Naive thymus-derived CD8-positive, alpha-beta T cell (primary cell): Measurements from ENCODE around the gene DNAAF5. TPM values are rescaled to one million over a fixed set of nuclear protein-coding genes. Genes with fewer than 3 reads are reported as not detected.
"Not testable (repeated sequence)": the region's sequence is repeated elsewhere in the genome, so short reads cannot be mapped to it uniquely, and the experiment has no call there.

Experiments used
- ATAC-seq, 2 donors: fragments of 150-1000 bp; cut with Tn5 transposase in 1 of 2; sonication (Bioruptor Pico), chemical (Tn5 transposase) in 1 of 2; 1 replicate in 1 of 2; 2 replicates in 1 of 2; pipeline ENCODE4 v1.10.0; 2021; ENCODE audit warnings: mild to moderate bottlenecking in 2 of 2, moderate library complexity in 2 of 2
- POLR2A ChIA-PET: fragments of 350-600 bp; sonication (Branson Sonifier 250); formaldehyde crosslinking; loops from one replicate; lab custom pipeline; 2021; ENCODE audit warnings: antibody characterized with exemption; lab: Charles Lee
- DNase-seq, 10 donors: peaks; one replicate each; pipeline versions ENCODE4 v3.0.0 to v3.0.0-alpha.2; 2020 to 2022
- H3K27ac Mint-ChIP-seq, 10 donors: one replicate each; pipeline ENCODE4 v1.8.0; 2020 to 2022; ENCODE audit warnings: mild to moderate bottlenecking in 10 of 10, mixed read lengths in 10 of 10, moderate library complexity in 4 of 10, inconsistent platforms in 1 of 10
- H3K27me3 Mint-ChIP-seq, 5 donors: one replicate each; pipeline ENCODE4 v1.8.0; 2021 to 2022; ENCODE audit warnings: mixed read lengths in 5 of 5
- H3K36me3 Mint-ChIP-seq, 3 donors: one replicate each; pipeline ENCODE4 v1.8.0; 2020 to 2022; ENCODE audit warnings: mixed read lengths in 3 of 3, mild to moderate bottlenecking in 2 of 3, inconsistent platforms in 1 of 3
- H3K4me1 Mint-ChIP-seq, 4 donors: one replicate each; pipeline ENCODE4 v1.8.0; 2021 to 2022; ENCODE audit warnings: mixed read lengths in 4 of 4
- H3K4me3 Mint-ChIP-seq, 10 donors: one replicate each; pipeline ENCODE4 v1.8.0; 2020 to 2022; ENCODE audit warnings: mild to moderate bottlenecking in 10 of 10, mixed read lengths in 10 of 10, moderate library complexity in 6 of 10, inconsistent platforms in 1 of 10
- H3K9me3 Mint-ChIP-seq, 9 donors: one replicate each; pipeline ENCODE4 v1.8.0; 2020 to 2022; ENCODE audit warnings: mixed read lengths in 9 of 9, mild to moderate bottlenecking in 3 of 9, inconsistent platforms in 1 of 9, moderate library complexity in 1 of 9
- polyA plus RNA-seq, 3 donors: library from polyadenylated mRNA; unstranded; fragments of 300-500 nt; fragmentation: Illumina TruSeq; gene quantifications; one replicate each; pipeline ENCODE4 v1.2.3, GENCODE V29; 2021
- total RNA-seq, 8 experiments: library from RNA in 2 of 8; stranded (reverse) in 2 of 8; gene quantifications; one replicate each; pipeline ENCODE4 v1.2.3 and lab custom pipeline; 2021 to 2026

DNAAF5 gene
- total and polyA plus RNA-seq, 5 experiments from 2014 or later: 2.8 to 16.3 (median 4.6) TPM

DNA sequence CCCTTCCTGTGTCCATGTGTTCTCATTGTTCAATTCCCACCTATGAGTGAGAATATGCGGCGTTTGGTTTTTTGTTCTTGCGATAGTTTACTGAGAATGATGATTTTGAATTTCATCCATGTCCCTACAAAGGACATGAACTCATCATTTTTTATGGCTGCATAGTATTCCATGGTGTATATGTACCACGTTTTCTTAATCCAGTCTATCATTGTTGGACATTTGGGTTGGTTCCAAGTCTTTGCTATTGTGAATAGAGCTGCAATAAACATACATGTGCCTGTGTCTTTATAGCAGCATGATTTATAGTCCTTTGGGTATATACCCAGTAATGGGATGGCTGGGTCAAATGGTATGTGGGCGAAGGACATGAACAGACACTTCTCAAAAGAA, 17.6 kb downstream of the DNAAF5 start:
- peaks cover 0 to 23% (median 22%) of the 10 kb centered on the region in 3 donors for H3K36me3 Mint-ChIP-seq
- DNase-seq, H3K27ac Mint-ChIP-seq, H3K9me3 Mint-ChIP-seq, H3K27me3 Mint-ChIP-seq, POLR2A ChIA-PET, H3K4me1 Mint-ChIP-seq, ATAC-seq, H3K4me3 Mint-ChIP-seq: not testable (repeated sequence)

DNA sequence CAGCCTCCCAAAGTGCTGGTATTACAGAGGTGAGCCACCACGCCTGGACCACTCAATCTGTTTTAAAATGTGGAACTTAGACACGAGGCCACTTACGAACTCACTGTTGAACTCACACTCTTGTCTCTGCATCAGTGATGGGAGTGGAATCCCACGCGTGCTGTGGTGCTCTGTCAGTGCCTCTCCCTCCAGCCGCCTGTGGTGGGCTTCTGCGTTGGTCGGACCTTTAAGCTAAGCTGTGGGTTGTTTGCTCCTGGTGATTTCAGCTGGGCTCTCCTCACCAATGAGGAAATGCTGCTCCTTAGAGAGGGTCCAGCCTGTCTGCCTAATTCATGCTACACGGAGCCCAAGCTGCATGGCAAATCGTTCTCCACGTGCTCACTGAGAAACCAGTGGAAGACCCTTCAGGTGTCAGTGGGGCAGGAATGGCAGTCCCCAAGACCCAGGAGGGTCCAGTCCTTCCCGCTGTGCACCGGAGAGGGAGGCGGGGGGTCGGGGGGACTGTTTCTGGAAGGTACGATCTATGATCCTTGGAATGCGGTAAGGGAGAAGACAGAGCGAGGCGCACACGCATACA, 18.4 kb downstream of the DNAAF5 start:
- H3K9me3 Mint-ChIP-seq: no peaks in the 10 kb centered on the region
- no peak overlapping the region for H3K4me3 Mint-ChIP-seq
- DNase-seq (peak in 1 of 10 donors; percentile 28), ATAC-seq (no peak)
- no peaks in the 10 kb centered on the region for H3K27me3 Mint-ChIP-seq
- H3K4me1 Mint-ChIP-seq: peaks cover 0 to 5% (median 2%) of the 10 kb centered on the region in 4 donors
- POLR2A ChIA-PET: no interaction called here
- peak overlapping the region in 1 of 10 donors; percentile 76 for H3K27ac Mint-ChIP-seq
- peaks cover 0 to 23% (median 22%) of the 10 kb centered on the region in 3 donors for H3K36me3 Mint-ChIP-seq

DNA sequence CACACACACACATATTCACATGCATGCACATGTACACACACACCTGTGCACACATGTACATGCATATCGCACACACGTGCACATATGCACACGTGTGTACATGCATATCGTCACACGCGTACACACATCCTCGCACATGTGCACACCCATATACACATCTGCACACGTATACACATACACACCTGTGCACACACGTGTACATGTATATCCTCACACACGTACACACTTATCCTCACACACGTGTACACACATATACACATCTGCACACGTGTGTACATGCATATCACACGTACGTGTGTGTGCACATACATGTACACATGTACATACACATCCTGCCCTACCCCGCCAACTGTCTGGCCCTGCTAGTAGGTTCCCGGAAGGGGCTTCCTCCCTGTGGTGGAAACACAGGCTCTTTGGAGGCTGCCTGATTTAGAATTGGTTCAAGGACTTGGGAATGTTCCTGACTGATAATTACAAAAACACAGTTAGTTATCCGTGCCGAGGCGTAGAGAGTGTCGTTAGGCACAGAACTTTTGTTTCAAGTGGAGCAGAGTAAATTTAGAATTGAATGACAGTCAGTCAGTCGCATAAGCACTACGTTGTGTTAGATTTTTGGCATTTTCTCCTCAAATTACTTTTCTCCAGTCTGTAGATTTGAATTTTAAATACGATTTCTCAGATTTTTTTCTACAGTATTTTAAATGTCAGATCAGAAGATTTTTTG, 19.1 kb downstream of the DNAAF5 start:
- no peak overlapping the region for H3K4me3 Mint-ChIP-seq
- no peaks in the 10 kb centered on the region for H3K27me3 Mint-ChIP-seq
- POLR2A ChIA-PET: no interaction called here
- no peak for ATAC-seq
- H3K27ac Mint-ChIP-seq: peak overlapping the region in 1 of 10 donors; percentile 76
- no peak for DNase-seq
- peaks cover 0 to 5% (median 2%) of the 10 kb centered on the region in 4 donors for H3K4me1 Mint-ChIP-seq
- H3K9me3 Mint-ChIP-seq: no peaks in the 10 kb centered on the region
- H3K36me3 Mint-ChIP-seq: peaks cover 0 to 23% (median 22%) of the 10 kb centered on the region in 3 donors

DNA sequence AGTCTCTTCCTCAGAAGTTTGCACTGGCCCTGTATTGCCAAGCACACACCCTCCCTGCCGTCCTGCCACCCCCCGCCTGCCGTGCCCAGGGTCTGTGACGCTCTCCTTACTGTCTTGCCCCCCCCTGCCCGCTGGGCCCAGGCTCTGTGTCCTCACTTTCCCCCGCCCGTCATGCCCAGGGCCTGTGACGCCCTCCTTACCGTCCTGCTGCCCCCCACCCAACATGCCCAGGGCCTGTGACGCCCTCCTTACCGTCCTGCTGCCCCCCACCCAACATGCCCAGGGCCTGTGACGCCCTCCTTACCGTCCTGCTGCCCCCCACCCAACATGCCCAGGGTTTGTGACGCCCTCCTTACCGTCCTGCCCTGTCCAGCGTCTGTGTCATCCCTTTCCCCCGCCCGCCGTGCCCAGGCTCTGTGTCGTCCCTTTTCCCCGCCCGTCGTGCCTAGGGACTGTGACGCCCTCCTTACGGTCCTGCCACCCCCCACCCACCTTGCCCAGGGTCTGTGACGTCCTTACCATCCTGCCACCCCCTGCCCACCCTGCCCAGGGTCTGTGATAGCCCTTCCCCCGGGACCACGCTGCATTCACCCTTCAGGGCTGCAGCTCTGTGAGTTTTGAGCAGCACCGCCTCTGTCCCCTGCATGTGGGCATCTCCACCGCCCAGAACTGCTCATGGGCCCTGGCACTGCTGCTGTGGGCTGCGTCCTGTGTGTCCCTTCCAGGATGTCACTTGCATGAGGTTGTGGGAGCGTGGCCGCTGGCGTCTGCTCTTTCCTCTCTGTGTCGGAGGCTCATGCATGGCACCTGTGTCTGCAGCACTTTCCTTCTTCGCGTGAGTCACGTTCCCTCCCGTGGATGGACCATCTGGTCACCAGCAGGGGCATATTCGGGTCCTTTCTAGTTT, 19.9 kb downstream of the DNAAF5 start:
- H3K9me3 Mint-ChIP-seq: no peaks in the 10 kb centered on the region
- H3K36me3 Mint-ChIP-seq: peaks cover 0 to 20% (median 18%) of the 10 kb centered on the region in 3 donors
- H3K27ac Mint-ChIP-seq: peak overlapping the region in 1 of 10 donors; percentile 46
- H3K27me3 Mint-ChIP-seq: no peaks in the 10 kb centered on the region
- DNase-seq: peak in 1 of 10 donors; percentile 15
- ATAC-seq: no peak
- POLR2A ChIA-PET: no interaction called here
- H3K4me1 Mint-ChIP-seq: peaks cover 0 to 2% (median under 1%) of the 10 kb centered on the region in 4 donors
- no peak overlapping the region for H3K4me3 Mint-ChIP-seq

DNA sequence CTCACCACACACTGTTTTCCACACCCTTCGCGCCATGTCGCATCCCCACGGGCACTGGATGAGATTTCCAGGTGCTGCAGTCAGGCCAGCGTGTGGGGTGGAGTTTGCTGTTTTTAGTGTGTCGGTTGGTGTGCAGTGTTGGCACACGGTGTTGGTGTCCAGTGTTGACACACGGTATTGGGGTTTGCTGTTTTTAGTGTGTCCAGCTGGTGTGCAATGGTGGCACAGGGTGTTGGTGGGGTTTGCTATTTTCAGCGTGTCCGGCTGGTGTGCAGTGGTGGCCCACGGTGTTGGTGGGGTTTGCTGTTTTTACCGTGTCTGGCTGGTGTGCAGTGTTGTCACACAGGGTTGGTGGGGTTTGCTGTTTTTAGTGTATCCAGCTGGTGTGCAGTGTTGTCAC, 20.7 kb downstream of the DNAAF5 start:
- Mint-ChIP-seq H3K27me3 (no peaks in the 10 kb centered on the region), H3K4me3 (no peak overlapping the region), H3K4me1 (peaks cover 0 to 2% (median 0%) of the 10 kb centered on the region in 4 donors), H3K27ac (no peak overlapping the region), H3K36me3 (peaks cover 0 to 18% (median 17%) of the 10 kb centered on the region in 3 donors), H3K9me3 (no peaks in the 10 kb centered on the region)
- POLR2A ChIA-PET: no interaction called here
- DNase-seq (no peak), ATAC-seq (no peak)

DNA sequence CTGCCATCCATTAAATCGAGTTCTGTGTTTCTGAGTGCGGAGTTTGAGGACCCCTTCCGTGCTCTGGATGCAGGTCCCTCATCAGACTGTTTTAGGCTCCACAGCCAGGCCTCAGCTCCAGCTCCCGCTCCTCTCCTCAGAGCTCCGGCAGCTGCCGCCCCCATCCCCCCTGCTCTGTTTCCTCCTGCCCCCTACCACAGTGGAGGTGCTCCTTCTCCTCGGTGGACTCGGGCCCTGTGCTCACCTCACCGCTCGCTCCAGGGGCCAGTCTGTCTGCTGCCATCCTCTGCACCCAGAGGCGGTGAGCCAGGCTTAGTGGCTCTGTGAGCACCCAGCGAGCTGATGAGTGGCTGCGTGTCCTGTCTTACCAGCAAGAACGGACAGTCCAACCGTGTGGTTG, 21.9 kb downstream of the DNAAF5 start:
- no peak overlapping the region for H3K4me3 Mint-ChIP-seq
- H3K27me3 Mint-ChIP-seq: no peaks in the 10 kb centered on the region
- no peaks in the 10 kb centered on the region for H3K9me3 Mint-ChIP-seq
- H3K4me1 Mint-ChIP-seq: peaks cover 0 to 2% (median 0%) of the 10 kb centered on the region in 4 donors
- peaks cover 0 to 17% (median 13%) of the 10 kb centered on the region in 3 donors for H3K36me3 Mint-ChIP-seq
- DNase-seq (peak in 1 of 10 donors; percentile 50), ATAC-seq (no peak)
- POLR2A ChIA-PET: no interaction called here
- no peak overlapping the region for H3K27ac Mint-ChIP-seq

DNA sequence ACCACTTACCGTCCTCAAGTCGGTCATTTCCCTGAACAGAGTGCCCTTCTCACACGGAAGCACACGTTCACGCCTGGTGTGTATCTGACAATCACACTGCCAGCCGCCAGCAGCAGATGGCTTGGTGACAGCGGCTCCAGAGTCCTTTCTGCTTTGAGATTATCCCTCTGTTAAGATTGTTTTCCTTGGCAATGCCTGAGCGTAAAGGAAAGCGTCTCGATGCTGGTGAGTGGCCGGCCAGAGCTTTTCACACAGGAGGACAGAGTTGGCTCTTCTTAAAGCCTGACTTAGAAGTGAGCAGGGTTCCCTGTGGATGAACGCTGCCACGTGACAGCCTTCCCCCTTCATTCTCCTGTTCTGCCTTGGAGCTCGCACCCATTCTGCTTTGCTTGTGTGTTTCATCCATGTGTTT, 22.6 kb downstream of the DNAAF5 start:
- Mint-ChIP-seq H3K4me1 (peaks cover 0 to 2% (median 0%) of the 10 kb centered on the region in 4 donors), H3K4me3 (no peak overlapping the region), H3K27me3 (no peaks in the 10 kb centered on the region), H3K27ac (no peak overlapping the region), H3K9me3 (no peaks in the 10 kb centered on the region), H3K36me3 (peaks cover 0 to 21% (median 11%) of the 10 kb centered on the region in 3 donors)
- peak in 1 of 10 donors; percentile 10 for DNase-seq
- no peak for ATAC-seq
- POLR2A ChIA-PET: no interaction called here

DNA sequence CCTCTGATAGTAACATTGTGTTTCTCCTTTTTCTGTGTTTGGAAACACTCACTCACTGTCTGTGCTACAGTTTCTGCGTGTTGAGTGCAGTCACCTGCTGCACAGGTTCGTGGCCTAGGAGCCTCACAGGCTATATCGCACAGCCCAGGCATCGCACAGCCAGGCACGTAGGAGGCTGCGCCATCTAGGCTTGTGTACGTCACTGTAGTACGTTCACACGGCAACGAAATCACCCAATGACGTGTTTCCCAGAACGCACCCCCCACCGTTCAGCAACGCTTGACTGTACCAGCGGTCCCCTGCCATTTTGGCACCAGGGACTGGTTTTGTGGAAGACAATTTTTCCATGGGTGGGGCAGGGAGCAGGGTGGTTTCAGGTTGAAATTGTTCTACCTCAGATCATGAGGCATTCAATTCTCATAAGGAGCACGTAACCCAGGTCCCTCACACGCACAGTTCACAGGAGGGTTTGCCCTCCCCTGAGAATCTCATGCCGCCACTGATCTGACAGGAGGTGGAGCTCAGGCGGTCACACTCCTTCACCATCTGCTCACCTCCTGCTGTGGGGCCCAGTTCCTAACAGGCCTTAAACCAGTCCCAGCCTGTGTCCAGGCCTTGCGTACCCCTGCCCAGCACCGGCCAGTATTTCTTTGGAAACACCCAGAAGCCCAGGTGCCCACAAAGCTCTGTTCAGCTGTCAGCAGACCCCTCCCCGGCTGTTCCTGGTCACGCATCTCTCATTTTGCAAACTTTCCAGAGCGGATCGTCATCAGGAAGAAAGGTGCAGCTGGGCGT, 23.8 kb downstream of the DNAAF5 start:
- no peaks in the 10 kb centered on the region for H3K27me3 Mint-ChIP-seq
- POLR2A ChIA-PET: no interaction called here
- H3K27ac Mint-ChIP-seq: no peak overlapping the region

DNA sequence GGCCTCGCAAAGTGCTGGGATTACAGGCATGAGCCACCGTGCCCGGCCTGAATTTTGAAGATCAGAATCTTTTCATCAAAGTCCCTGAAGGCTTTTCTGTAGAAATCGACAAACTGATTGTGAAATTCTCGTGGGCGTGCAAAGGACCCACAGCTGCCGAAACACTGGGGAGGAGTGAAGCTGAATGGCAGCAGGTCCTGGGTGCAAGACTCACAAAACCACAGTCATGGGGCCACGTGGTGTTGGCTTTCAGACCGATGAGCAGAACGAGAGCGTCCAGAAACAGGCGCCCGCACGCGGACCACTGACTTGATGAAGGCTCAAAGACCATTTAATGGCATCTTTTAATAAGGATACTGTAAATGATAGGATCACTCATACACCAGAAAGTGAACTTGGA, 25.3 kb downstream of the DNAAF5 start:
- peak in 1 of 10 donors; percentile 7 for DNase-seq
- H3K36me3 Mint-ChIP-seq: peaks cover 0 to 30% (median 6%) of the 10 kb centered on the region in 3 donors
- H3K9me3 Mint-ChIP-seq: no peaks in the 10 kb centered on the region
- no peak for ATAC-seq
- no peak overlapping the region for H3K27ac Mint-ChIP-seq
- POLR2A ChIA-PET: no interaction called here
- no peak overlapping the region for H3K4me3 Mint-ChIP-seq
- peaks cover 0 to 4% (median 0%) of the 10 kb centered on the region in 4 donors for H3K4me1 Mint-ChIP-seq
- H3K27me3 Mint-ChIP-seq: no peaks in the 10 kb centered on the region

More for the DNA sequence above, 23.8 kb downstream of the DNAAF5 start:
- H3K4me3 Mint-ChIP-seq: no peak overlapping the region
- peaks cover 0 to 2% (median 0%) of the 10 kb centered on the region in 4 donors for H3K4me1 Mint-ChIP-seq
- peak in 1 of 10 donors; percentile 45 for DNase-seq
- H3K9me3 Mint-ChIP-seq: no peaks in the 10 kb centered on the region
- no peak for ATAC-seq
- peaks cover 0 to 26% (median 3%) of the 10 kb centered on the region in 3 donors for H3K36me3 Mint-ChIP-seq

DNA sequence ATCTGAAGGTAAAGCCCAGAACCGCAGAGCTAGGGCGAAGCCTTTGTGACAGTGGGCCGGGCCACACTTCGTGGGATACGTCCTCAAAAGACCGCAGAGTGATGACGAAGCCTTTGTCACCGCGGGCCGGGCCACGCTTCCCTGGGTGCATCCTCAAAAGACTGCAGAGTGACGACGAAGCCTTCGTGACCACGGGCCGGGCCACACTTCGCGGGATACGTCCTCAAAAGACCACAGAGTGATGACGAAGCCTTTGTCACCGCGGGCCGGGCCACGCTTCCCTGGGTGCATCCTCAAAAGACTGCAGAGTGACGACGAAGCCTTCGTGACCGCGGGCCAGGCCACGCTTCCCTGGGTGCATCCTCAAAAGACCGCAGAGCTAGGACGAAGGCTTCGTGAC, 25.8 kb downstream of the DNAAF5 start:
- not testable (repeated sequence) for ATAC-seq

DNA sequence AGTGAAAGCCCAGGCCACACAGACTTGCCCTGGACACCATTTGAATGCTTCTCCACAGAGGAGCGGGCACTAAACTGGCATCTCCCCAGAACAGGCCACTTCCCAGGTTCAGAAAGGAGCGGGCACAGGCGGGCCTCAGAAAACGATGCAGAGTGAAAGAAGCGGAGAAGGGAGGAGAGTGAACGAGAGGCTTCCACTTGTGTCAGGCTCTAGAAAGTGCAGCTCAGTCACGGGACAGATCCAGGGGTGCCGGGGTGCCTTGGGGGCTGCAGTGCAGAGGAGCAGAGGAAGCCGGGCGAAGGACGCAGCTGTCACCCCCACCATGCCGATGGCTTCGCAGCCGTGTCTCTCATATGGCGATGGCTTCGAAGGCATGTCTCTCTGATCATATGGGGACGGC, 26.7 kb downstream of the DNAAF5 start:
- H3K4me3 Mint-ChIP-seq: no peak overlapping the region
- H3K27me3 Mint-ChIP-seq: no peaks in the 10 kb centered on the region
- ATAC-seq (no peak), DNase-seq (peak in 1 of 10 donors; percentile 46)
- H3K9me3 Mint-ChIP-seq: no peaks in the 10 kb centered on the region
- POLR2A ChIA-PET: no interaction called here
- peaks cover 0 to 41% (median 8%) of the 10 kb centered on the region in 3 donors for H3K36me3 Mint-ChIP-seq
- peak overlapping the region in 1 of 10 donors; percentile 65 for H3K27ac Mint-ChIP-seq
- peaks cover 0 to 2% (median 0%) of the 10 kb centered on the region in 4 donors for H3K4me1 Mint-ChIP-seq

More for the DNA sequence above, 25.8 kb downstream of the DNAAF5 start:
- H3K27me3 Mint-ChIP-seq, H3K9me3 Mint-ChIP-seq, H3K4me3 Mint-ChIP-seq, H3K4me1 Mint-ChIP-seq, POLR2A ChIA-PET: not testable (repeated sequence)
- peak in 1 of 10 donors; percentile 53 for DNase-seq
- Mint-ChIP-seq H3K27ac (peak overlapping the region in 1 of 10 donors; percentile 37), H3K36me3 (peaks cover 0 to 32% (median 6%) of the 10 kb centered on the region in 3 donors)
